ENCODE data around the gene GTF2H4.

GTF2H4 gene

GRCh38 chr6:30932665-30933365, 24.8 kb downstream of the GTF2H4 start:
- TF ChIP-seq CTCF (IDR thresholded peaks at IDR 0.05) (no peak), ZFX (IDR thresholded peaks at IDR 0.05; ENCODE audit: borderline replicate concordance) (no peak)
- no peak overlapping the region for H3K27ac ChIP-seq

GRCh38 chr6:30935018-30935417, 27.0 kb downstream of the GTF2H4 start:
- no peak overlapping the region for H3K27ac ChIP-seq

GRCh38 chr6:30937265-30937664, 29.3 kb downstream of the GTF2H4 start:
- TF ChIP-seq ZFX (IDR thresholded peaks at IDR 0.05; ENCODE audit: borderline replicate concordance): no peak
- TF ChIP-seq CTCF (IDR thresholded peaks at IDR 0.05): no peak
- H3K27ac ChIP-seq: no peak overlapping the region

More at GRCh38 chr6:30935018-30935417, 27.0 kb downstream of the GTF2H4 start:
- TF ChIP-seq CTCF (IDR thresholded peaks at IDR 0.05): no peak
- TF ChIP-seq ZFX (IDR thresholded peaks at IDR 0.05; ENCODE audit: borderline replicate concordance): no peak

- TF ChIP-seq ZFX (IDR thresholded peaks at IDR 0.05; ENCODE audit: borderline replicate concordance) (no peak), CTCF (IDR thresholded peaks at IDR 0.05) (no peak)
- H3K27ac ChIP-seq: no peak overlapping the region
Observed at GRCh38 chr6:30938730-30939129, 30.7 kb downstream of the GTF2H4 start.

GRCh38 chr6:30939473-30939872, 31.5 kb downstream of the GTF2H4 start:
- no peak for TF ChIP-seq CTCF (IDR thresholded peaks at IDR 0.05)
- TF ChIP-seq ZFX (IDR thresholded peaks at IDR 0.05; ENCODE audit: borderline replicate concordance): no peak
- H3K27ac ChIP-seq: no peak overlapping the region

- no peak within 1 kb of the TSS for H3K27ac ChIP-seq
Observed at GRCh38 chr6:30940361-30940986, 32.5 kb downstream of the GTF2H4 start, which contains the start of gene MUCL3. MUCL3 (plus strand) TSS chr6:30940973; CDS start chr6:30941000, 27 bp downstream.

More at GRCh38 chr6:30940361-30940986, 32.5 kb downstream of the GTF2H4 start, which contains the start of gene MUCL3:
- TF ChIP-seq CTCF (IDR thresholded peaks at IDR 0.05): no peak

Measured in 22Rv1 (cell line).